Measurements from ENCODE around the gene LRRC61.
A peak's percentile ranks its signal among the peaks of the same experiment; 100 is the strongest.

Gene LRRC61

GRCh38 chr7:150330211-150330885, 7.2 kb downstream of the LRRC61 start:
- no peak for DNase-seq (ENCODE audit: low spot score)

- DNase-seq (ENCODE audit: low spot score) = no peak
Observed at GRCh38 chr7:150332852-150333635, 9.9 kb downstream of the LRRC61 start.

GRCh38 chr7:150333659-150334058, 10.5 kb downstream of the LRRC61 start:
- DNase-seq (ENCODE audit: low spot score) = no peak

- DNase-seq (ENCODE audit: low spot score) = no peak
Observed at GRCh38 chr7:150334108-150334507, 11.0 kb downstream of the LRRC61 start.

- DNase-seq (ENCODE audit: low spot score) = no peak
Observed at GRCh38 chr7:150335108-150335773, 12.1 kb downstream of the LRRC61 start.

GRCh38 chr7:150335774-150336112, 12.6 kb downstream of the LRRC61 start:
- no peak for DNase-seq (ENCODE audit: low spot score)

- no peak for DNase-seq (ENCODE audit: low spot score)
Observed at GRCh38 chr7:150336746-150337145, 13.6 kb downstream of the LRRC61 start.

GRCh38 chr7:150337179-150337578, 14.0 kb downstream of the LRRC61 start:
- DNase-seq (ENCODE audit: low spot score) = no peak

GRCh38 chr7:150337659-150338081, 14.5 kb downstream of the LRRC61 start:
- DNase-seq (ENCODE audit: low spot score) = no peak

GRCh38 chr7:150338166-150338829, 15.1 kb downstream of the LRRC61 start:
- no peak for DNase-seq (ENCODE audit: low spot score)

- DNase-seq (ENCODE audit: low spot score) = no peak
Observed at GRCh38 chr7:150339409-150339809, 16.3 kb downstream of the LRRC61 start.

GRCh38 chr7:150340024-150340749, 17.0 kb downstream of the LRRC61 start:
- no peak for DNase-seq (ENCODE audit: low spot score)

- DNase-seq (ENCODE audit: low spot score) = no peak
Observed at GRCh38 chr7:150340875-150341262, 17.7 kb downstream of the LRRC61 start.

- peak; percentile 49 for DNase-seq (ENCODE audit: low spot score)
Observed at GRCh38 chr7:150341263-150342120, 18.3 kb downstream of the LRRC61 start, which contains the start of gene RARRES2. Gene RARRES2, minus strand, starts transcription at chr7:150341629. Its CDS starts 1,020 bp downstream, at chr7:150340609.

GRCh38 chr7:150342121-150342408, 18.9 kb downstream of the LRRC61 start:
- no peak for DNase-seq (ENCODE audit: low spot score)

GRCh38 chr7:150343225-150343624, 20.1 kb downstream of the LRRC61 start:
- DNase-seq (ENCODE audit: low spot score) = no peak

GRCh38 chr7:150344299-150344698, 21.1 kb downstream of the LRRC61 start:
- no peak for DNase-seq (ENCODE audit: low spot score)

- DNase-seq (ENCODE audit: low spot score) = no peak
Observed at GRCh38 chr7:150345012-150345411, 21.9 kb downstream of the LRRC61 start.

GRCh38 chr7:150346922-150347321, 23.8 kb downstream of the LRRC61 start:
- DNase-seq (ENCODE audit: low spot score) = no peak

- DNase-seq (ENCODE audit: low spot score) = no peak
Observed at GRCh38 chr7:150351587-150352194, 28.5 kb downstream of the LRRC61 start.
